Stomach (tissue), 9 donors: ENCODE data around the gene TMEM222. TPM values are rescaled to one million over a fixed set of nuclear protein-coding genes. Genes with fewer than 3 reads are reported as not detected.
A peak's percentile ranks its signal among the peaks of the same experiment; 100 is the strongest.

Source experiments
- DNase-seq, 2 donors: peaks; one replicate each; pipeline versions ENCODE4 v3.0.0 to v3.0.0-alpha.2; 2013 to 2019
- H3K27ac ChIP-seq, 5 donors: fragments of 200-600 bp in 4 of 5; sonication (generic) in 4 of 5; one replicate each; pipeline ENCODE4 v1.5.1; 2013 to 2019; ENCODE audit warnings: mild to moderate bottlenecking in 1 of 5, moderate library complexity in 1 of 5
- H3K27me3 ChIP-seq, 3 donors: fragments of 200-600 bp; sonication (generic); one replicate each; pipeline ENCODE4 v1.5.1; 2017 to 2019; ENCODE audit warnings: mixed run types in 1 of 3
- H3K36me3 ChIP-seq, 4 donors: fragments of 200-600 bp; sonication (generic); 1 replicate in 3 of 4; 2 replicates in 1 of 4; pipeline ENCODE4 v1.5.1; 2016 to 2019
- H3K4me1 ChIP-seq, 4 donors: fragments of 200-600 bp; sonication (generic); one replicate each; pipeline ENCODE4 v1.5.1; 2016 to 2019
- H3K4me3 ChIP-seq, 4 donors: fragments of 200-600 bp; sonication (generic) in 3 of 4; one replicate each; pipeline ENCODE4 v1.5.1; 2016 to 2019; ENCODE audit warnings: mild to moderate bottlenecking in 1 of 4
- H3K9me3 ChIP-seq, 4 donors: fragments of 200-600 bp; sonication (generic); one replicate each; pipeline ENCODE4 v1.5.1; 2016 to 2019
- CTCF ChIP-seq, 7 experiments: fragments of 450-650 bp in 4 of 7; fragments of 200-600 bp in 3 of 7; sonication (generic) in 3 of 7; IDR thresholded peaks; one replicate each; pipeline ENCODE4 v1.5.1; 2016 to 2019; ENCODE audit warnings: antibody characterized with exemption in 7 of 7, control low read depth in 2 of 7, mild to moderate bottlenecking in 1 of 7
- EP300 ChIP-seq: sonication (generic); formaldehyde crosslinking; IDR thresholded peaks from one replicate; pipeline ENCODE4 v1.6.1; 2017; ENCODE audit warnings: antibody characterized with exemption
- POLR2A ChIP-seq, 4 donors: fragments of 450-650 bp; IDR thresholded peaks; one replicate each; pipeline ENCODE4 v1.6.1; 2016; ENCODE audit warnings: antibody characterized with exemption in 4 of 4, control low read depth in 2 of 4, mild to moderate bottlenecking in 1 of 4, moderate library complexity in 1 of 4
- POLR2AphosphoS5 ChIP-seq, 3 donors: sonication (generic); formaldehyde crosslinking; IDR thresholded peaks; one replicate each; pipeline ENCODE4 v1.6.1; 2016; ENCODE audit warnings: antibody characterized with exemption in 3 of 3
- WGBS, 5 donors: extraction: QIAGEN DNeasy Blood & Tissue Kit in 3 of 5; methylation state at CpG; one replicate each; pipeline versions ENCODE4 v1.1.5 to v1.1.7; 2013 to 2018; 5-methylcytosine and 5-hydroxymethylcytosine counted together
- intact Hi-C: fragments of 100-400 bp; cut with DNase I; formaldehyde crosslinking; loops from one replicate; pipeline ENCODE4 v1.15.1; 2023; ENCODE audit warnings: low total_unique reads
- polyA plus RNA-seq, 3 donors: library from polyadenylated mRNA; stranded (reverse); fragments of 200-250 nt; gene quantifications; one replicate each; pipeline ENCODE4 v1.2.3, GENCODE V29; 2013
- total RNA-seq, 5 donors: library from RNA; depleted of rRNA; stranded (reverse); fragments of >200 nt; gene quantifications; one replicate each; pipeline versions ENCODE4 v1.1.0 to v1.2.3, GENCODE V29; 2014 to 2016
- donor health status: healthy with polysubstance abuse.
- donor health status: Bipolar disorder and iron deficiency.
- donor health status: healthy.

The TMEM222 gene
- total and polyA plus RNA-seq, 8 donors: 1.8 to 39.9 (median 18.0) TPM

- no peak for TF ChIP-seq POLR2A (IDR thresholded peaks at IDR 0.05)
- no peak for TF ChIP-seq EP300
- TF ChIP-seq POLR2AphosphoS5 (IDR thresholded peaks at IDR 0.05): no peak
- TF ChIP-seq CTCF (IDR thresholded peaks at IDR 0.05): no peak
- Histone ChIP-seq H3K27me3 (no peaks in the 10 kb centered on the region), H3K27ac (no peak overlapping the region), H3K9me3 (no peaks in the 10 kb centered on the region), H3K4me1 (peaks cover 32 to 58% (median 41%) of the 10 kb centered on the region in 4 donors), H3K4me3 (peak overlapping the region; percentile 26 to 44 (median 38)), H3K36me3 (peaks cover 56 to 89% (median 82%) of the 10 kb centered on the region in 4 donors)
- DNase-seq: peak in 1 of 2 donors; percentile 69
- 36 to 42% (median 40%) methylated on average over 62 to 71 of the region's 71 CpGs for WGBS, 5 donors
- intact Hi-C loops: no loop called here
These were observed 38.4 kb downstream of the TMEM222 start for GRCh38 chr1:27360159-27361043.

- DNase-seq: no peak
- no peak overlapping the region for H3K27ac ChIP-seq
- TF ChIP-seq POLR2AphosphoS5 (IDR thresholded peaks at IDR 0.05) (no peak), EP300 (no peak), POLR2A (IDR thresholded peaks at IDR 0.05) (no peak), CTCF (IDR thresholded peaks at IDR 0.05) (no peak)
- intact Hi-C loops: no loop called here
- H3K4me3 ChIP-seq: peak overlapping the region in 3 of 4 donors; percentile 34 to 44 (median 41)
- no peaks in the 10 kb centered on the region for H3K27me3 ChIP-seq
- peaks cover 33 to 62% (median 43%) of the 10 kb centered on the region in 4 donors for H3K4me1 ChIP-seq
- 82 to 89% (median 87%) methylated on average over 21 of the region's 21 CpGs for WGBS, 5 donors
- peaks cover 50 to 83% (median 76%) of the 10 kb centered on the region in 4 donors for H3K36me3 ChIP-seq
- no peaks in the 10 kb centered on the region for H3K9me3 ChIP-seq
These were observed 39.1 kb downstream of the TMEM222 start for GRCh38 chr1:27361044-27361402.

- H3K9me3 ChIP-seq: no peaks in the 10 kb centered on the region
- no peak overlapping the region for H3K27ac ChIP-seq
- H3K36me3 ChIP-seq: peaks cover 46 to 77% (median 70%) of the 10 kb centered on the region in 4 donors
- H3K4me1 ChIP-seq: peaks cover 33 to 57% (median 38%) of the 10 kb centered on the region in 4 donors
- no peaks in the 10 kb centered on the region for H3K27me3 ChIP-seq
- intact Hi-C loops: no loop called here
- 85 to 95% (median 91%) methylated on average over 7 to 8 of the region's 8 CpGs for WGBS, 5 donors
- H3K4me3 ChIP-seq: no peak overlapping the region
- no peak for DNase-seq
- no peak for TF ChIP-seq POLR2AphosphoS5 (IDR thresholded peaks at IDR 0.05)
- TF ChIP-seq CTCF (IDR thresholded peaks at IDR 0.05): no peak
- TF ChIP-seq EP300: no peak
- TF ChIP-seq POLR2A (IDR thresholded peaks at IDR 0.05): no peak
These were observed 39.6 kb downstream of the TMEM222 start for GRCh38 chr1:27361553-27361952.

GRCh38 chr1:27363766-27364695, 42.1 kb downstream of the TMEM222 start:
- 89 to 95% (median 93%) methylated on average over 17 to 26 of the region's 26 CpGs for WGBS, 5 donors
- peaks cover 30 to 54% (median 51%) of the 10 kb centered on the region in 4 donors for H3K36me3 ChIP-seq
- H3K4me3 ChIP-seq: peak overlapping the region in 1 of 4 donors; percentile 56
- H3K27ac ChIP-seq: peak overlapping the region in 3 of 5 donors; percentile 94 to 98 (median 96)
- H3K4me1 ChIP-seq: peaks cover 35 to 60% (median 42%) of the 10 kb centered on the region in 4 donors
- TF ChIP-seq EP300: no peak
- TF ChIP-seq POLR2A (IDR thresholded peaks at IDR 0.05): no peak
- no peak for TF ChIP-seq CTCF (IDR thresholded peaks at IDR 0.05)
- no peaks in the 10 kb centered on the region for H3K9me3 ChIP-seq
- intact Hi-C loops: no loop called here
- DNase-seq: peak in 1 of 2 donors; percentile 12
- no peaks in the 10 kb centered on the region for H3K27me3 ChIP-seq
